ENCODE data around the gene MAP3K5. TPM values are rescaled to one million over a fixed set of nuclear protein-coding genes. Genes with fewer than 3 reads are reported as not detected.

MAP3K5 gene
- total and polyA plus RNA-seq, 7 donors = 7.4 to 17.8 (median 9.4) TPM

DNA sequence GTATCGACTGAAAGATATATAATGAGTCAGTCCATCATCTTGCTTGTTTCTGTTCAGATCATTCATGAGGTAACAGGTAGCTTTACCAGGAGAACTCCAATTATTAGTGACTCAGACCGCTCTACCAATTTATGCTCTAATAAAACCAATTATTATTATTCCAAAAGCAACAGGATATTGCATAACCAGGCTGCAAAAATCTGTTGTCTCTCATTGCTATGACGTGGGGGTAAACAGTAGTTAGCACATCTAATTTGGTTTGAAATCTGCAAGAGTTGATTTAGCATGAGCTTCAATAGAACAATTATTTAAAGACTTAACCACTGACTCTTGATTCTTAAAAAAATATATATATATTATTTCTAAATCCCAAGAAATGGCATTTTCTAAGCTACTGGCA lies 151.1 kb downstream of the MAP3K5 start:
- DNase-seq = no peak
- H3K27me3 ChIP-seq = no peaks in the 10 kb centered on the region
- WGBS, 2 donors = 94% methylated on average over 3 of the region's 3 CpGs
- TF ChIP-seq POLR2A (IDR thresholded peaks at IDR 0.05) (no peak), EP300 (IDR thresholded peaks at IDR 0.05) (no peak), POLR2AphosphoS5 (IDR thresholded peaks at IDR 0.05) (no peak)
- TF ChIP-seq, protein P1, sequence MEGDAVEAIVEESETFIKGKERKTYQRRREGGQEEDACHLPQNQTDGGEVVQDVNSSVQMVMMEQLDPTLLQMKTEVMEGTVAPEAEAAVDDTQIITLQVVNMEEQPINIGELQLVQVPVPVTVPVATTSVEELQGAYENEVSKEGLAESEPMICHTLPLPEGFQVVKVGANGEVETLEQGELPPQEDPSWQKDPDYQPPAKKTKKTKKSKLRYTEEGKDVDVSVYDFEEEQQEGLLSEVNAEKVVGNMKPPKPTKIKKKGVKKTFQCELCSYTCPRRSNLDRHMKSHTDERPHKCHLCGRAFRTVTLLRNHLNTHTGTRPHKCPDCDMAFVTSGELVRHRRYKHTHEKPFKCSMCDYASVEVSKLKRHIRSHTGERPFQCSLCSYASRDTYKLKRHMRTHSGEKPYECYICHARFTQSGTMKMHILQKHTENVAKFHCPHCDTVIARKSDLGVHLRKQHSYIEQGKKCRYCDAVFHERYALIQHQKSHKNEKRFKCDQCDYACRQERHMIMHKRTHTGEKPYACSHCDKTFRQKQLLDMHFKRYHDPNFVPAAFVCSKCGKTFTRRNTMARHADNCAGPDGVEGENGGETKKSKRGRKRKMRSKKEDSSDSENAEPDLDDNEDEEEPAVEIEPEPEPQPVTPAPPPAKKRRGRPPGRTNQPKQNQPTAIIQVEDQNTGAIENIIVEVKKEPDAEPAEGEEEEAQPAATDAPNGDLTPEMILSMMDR (IDR thresholded peaks at IDR 0.05) = no peak
- no peak overlapping the region for H3K27ac ChIP-seq
- H3K9me3 ChIP-seq = no peaks in the 10 kb centered on the region
- H3K4me1 ChIP-seq = peaks cover 0 to 15% (median 13%) of the 10 kb centered on the region in 4 donors
- intact Hi-C loops (cut with DNase I) = loop anchor here (5.0 kb wide), 1 partner anchor 39 kb away; no protein-coding TSS in a partner anchor
- H3K36me3 ChIP-seq = peaks cover 0 to 11% (median 0%) of the 10 kb centered on the region in 4 donors
- no peak overlapping the region for H3K4me3 ChIP-seq

DNA sequence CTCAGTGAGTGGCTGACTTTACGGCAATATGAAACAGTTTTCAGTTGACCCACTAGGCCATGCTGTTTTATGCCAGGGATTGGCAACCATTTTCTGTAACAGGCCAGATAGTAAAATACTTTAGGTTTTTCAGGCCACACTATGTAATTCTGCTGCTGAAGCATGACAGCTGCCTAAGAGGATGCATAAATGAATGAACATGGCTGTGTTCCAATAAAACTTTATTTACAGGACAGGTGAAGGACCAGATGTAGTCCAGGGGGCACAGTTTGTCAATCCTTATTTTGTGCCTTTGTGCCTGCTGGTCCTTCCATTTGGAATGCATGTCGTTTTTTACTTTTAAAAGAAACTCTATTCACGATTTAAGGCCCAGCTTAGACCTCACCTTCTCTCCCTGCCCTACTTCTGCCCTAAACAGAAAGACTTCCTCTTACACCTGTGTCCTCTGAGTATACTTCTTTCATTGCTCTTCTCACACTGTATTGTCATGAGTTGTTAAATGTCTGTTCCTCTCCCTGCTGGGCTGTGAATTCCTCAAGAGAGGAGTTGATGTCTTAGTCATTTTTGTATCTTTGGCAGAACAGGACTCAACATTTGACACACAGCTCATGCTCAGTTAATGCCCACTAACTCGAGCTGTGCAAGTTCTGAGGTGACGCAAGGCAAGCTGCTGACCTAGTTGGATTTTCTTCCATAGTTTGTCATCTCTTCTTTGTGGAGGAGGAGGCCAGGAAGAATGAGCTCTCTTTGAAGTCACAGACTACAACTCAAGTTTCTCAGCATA lies 152.0 kb downstream of the MAP3K5 start:
- intact Hi-C loops (cut with DNase I) = loop anchor here (5.0 kb wide), 1 partner anchor 38 kb away; no protein-coding TSS in a partner anchor
- 88 to 91% methylated on average over 5 of the region's 5 CpGs for WGBS, 2 donors
- no peak overlapping the region for H3K4me3 ChIP-seq
- peaks cover 0 to 15% (median 13%) of the 10 kb centered on the region in 4 donors for H3K4me1 ChIP-seq
- no peaks in the 10 kb centered on the region for H3K27me3 ChIP-seq
- DNase-seq = no peak
- H3K9me3 ChIP-seq = no peaks in the 10 kb centered on the region
- H3K36me3 ChIP-seq = peaks cover 0 to 11% (median 0%) of the 10 kb centered on the region in 4 donors
- TF ChIP-seq POLR2AphosphoS5 (IDR thresholded peaks at IDR 0.05) (no peak), POLR2A (IDR thresholded peaks at IDR 0.05) (no peak), EP300 (IDR thresholded peaks at IDR 0.05) (no peak)
- TF ChIP-seq, protein P1 (IDR thresholded peaks at IDR 0.05) = no peak
- no peak overlapping the region for H3K27ac ChIP-seq

DNA sequence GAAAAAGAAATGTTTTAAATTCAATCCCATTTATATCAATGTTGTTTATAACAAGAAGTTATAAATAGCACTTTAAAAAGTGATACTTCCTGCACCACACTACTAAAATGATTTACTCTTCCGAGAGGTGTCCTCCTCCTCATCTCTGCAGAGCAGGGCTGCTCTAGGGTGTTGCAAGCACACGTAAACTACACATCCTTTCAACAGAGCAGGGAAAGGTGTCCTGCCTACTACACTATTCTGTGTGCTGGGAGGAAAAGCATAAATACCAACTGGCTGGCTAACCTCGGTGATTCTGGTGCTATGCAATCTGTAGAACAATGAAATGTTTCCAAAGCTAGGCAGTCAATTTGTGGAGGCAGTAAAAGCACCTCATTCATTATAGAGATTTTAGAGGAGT lies 152.6 kb downstream of the MAP3K5 start:
- Histone ChIP-seq H3K4me1 (peaks cover 0 to 14% (median 11%) of the 10 kb centered on the region in 4 donors), H3K9me3 (no peaks in the 10 kb centered on the region), H3K4me3 (no peak overlapping the region), H3K36me3 (peaks cover 0 to 11% (median 0%) of the 10 kb centered on the region in 4 donors), H3K27me3 (no peaks in the 10 kb centered on the region), H3K27ac (no peak overlapping the region)
- TF ChIP-seq EP300 (IDR thresholded peaks at IDR 0.05) = no peak
- TF ChIP-seq POLR2AphosphoS5 (IDR thresholded peaks at IDR 0.05) = no peak
- TF ChIP-seq POLR2A (IDR thresholded peaks at IDR 0.05) = no peak
- TF ChIP-seq, protein P1 (IDR thresholded peaks at IDR 0.05) = no peak
- intact Hi-C loops (cut with DNase I) = loop anchor here (5.0 kb wide), 1 partner anchor 37 kb away; no protein-coding TSS in a partner anchor
- no peak for DNase-seq
- WGBS, 2 donors = 88 to 92% methylated on average over 3 of the region's 3 CpGs

DNA sequence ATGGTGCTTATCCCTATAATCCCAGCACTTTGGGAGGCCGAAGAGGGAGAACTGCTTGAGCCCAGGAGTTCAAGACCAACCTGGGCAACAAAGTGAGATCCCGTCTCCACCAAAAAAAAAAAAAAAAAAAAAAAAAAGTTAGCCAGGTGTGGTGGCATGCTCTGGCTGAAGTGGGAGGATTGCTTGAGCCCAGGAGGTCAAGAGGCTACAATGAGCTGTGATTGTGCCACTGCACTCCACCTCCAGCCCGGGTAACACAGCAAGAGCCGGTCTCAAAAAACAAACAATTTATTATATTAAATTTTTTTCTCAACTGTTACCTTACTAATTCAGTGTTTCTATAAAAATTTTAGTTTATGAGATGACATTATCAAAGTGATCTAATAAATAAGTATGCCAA lies 156.7 kb downstream of the MAP3K5 start:
- Histone ChIP-seq H3K27ac (no peak overlapping the region), H3K4me1 (no peaks in the 10 kb centered on the region), H3K36me3 (peaks cover 0 to 11% (median 0%) of the 10 kb centered on the region in 4 donors), H3K9me3 (no peaks in the 10 kb centered on the region), H3K27me3 (no peaks in the 10 kb centered on the region), H3K4me3 (no peak overlapping the region)
- 96 to 98% methylated on average over 4 of the region's 4 CpGs for WGBS, 2 donors
- intact Hi-C loops (cut with DNase I) = no loop called here
- TF ChIP-seq POLR2AphosphoS5 (IDR thresholded peaks at IDR 0.05) (no peak), POLR2A (IDR thresholded peaks at IDR 0.05) (no peak), EP300 (IDR thresholded peaks at IDR 0.05) (no peak)
- TF ChIP-seq, protein P1 (IDR thresholded peaks at IDR 0.05) = no peak
- DNase-seq = no peak

All from sigmoid colon (tissue), 7 donors.